ENCODE data around the gene NDUFAF4.
A peak's percentile ranks its signal among the peaks of the same experiment; 100 is the strongest.

The NDUFAF4 gene

GRCh38 chr6:96897396-96898240 lies at the start of gene NDUFAF4:
TSS of gene NDUFAF4 (minus strand) at chr6:96897891. CDS start at chr6:96897801, 90 bp downstream.
- peak within 1 kb of the TSS; percentile 90 to 95 for H3K27ac ChIP-seq
- peak within 1 kb of the TSS; percentile 95 for H3K4me3 ChIP-seq
- peak; percentile 84 for TF ChIP-seq CTCF (IDR thresholded peaks at IDR 0.05)
- DNase-seq (ENCODE audit: low spot score), result peak; percentile 97

DNA sequence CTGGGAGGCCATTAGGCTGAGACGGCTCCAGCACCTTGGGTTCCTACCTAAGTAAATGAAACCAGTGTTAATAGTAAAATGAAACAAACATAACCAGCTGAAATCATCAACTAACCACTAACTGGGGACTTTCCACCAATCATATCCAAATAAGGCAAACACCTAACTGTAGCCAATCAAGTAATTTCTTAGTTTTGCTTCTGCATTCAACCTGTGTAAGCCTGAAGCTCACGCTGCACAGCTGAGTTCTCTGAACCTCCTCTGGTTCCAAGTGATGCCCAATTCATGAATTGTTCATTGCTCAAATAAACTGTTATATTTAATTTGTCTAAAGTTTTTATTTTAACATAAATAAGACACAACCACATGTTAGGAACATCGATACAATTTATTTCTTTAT lies 49.4 kb upstream of the NDUFAF4 start:
- TF ChIP-seq CTCF (IDR thresholded peaks at IDR 0.05), result no peak
- no peak for DNase-seq (ENCODE audit: low spot score)
- Histone ChIP-seq H3K27ac (no peak overlapping the region), H3K4me3 (no peak overlapping the region)

- no peak for DNase-seq (ENCODE audit: low spot score)
- Histone ChIP-seq H3K27ac (no peak overlapping the region), H3K4me3 (no peak overlapping the region)
- no peak for TF ChIP-seq CTCF (IDR thresholded peaks at IDR 0.05)
These were observed 46.0 kb upstream of the NDUFAF4 start for GRCh38 chr6:96943555-96944215.

DNA sequence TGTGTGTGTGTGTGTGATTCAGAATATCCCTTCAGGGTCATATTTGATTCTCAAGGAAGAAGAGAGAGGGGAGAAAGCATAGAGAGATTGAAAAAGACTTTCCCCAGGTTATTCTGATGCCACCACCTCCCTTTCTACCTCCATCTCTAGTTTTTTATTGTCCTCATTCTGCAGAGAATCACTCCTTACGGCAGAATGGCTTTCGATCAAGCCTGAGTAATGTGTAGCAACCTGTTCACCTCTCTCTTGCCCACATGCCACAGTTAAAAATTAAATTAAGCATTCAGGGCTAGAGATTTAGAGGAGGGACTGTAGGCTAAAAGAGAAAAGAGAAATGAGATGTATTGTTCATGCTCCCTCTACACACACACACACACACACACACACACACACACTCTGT lies 45.0 kb upstream of the NDUFAF4 start:
- no peak for DNase-seq (ENCODE audit: low spot score)
- TF ChIP-seq CTCF (IDR thresholded peaks at IDR 0.05), result no peak
- H3K27ac ChIP-seq, result no peak overlapping the region
- H3K4me3 ChIP-seq, result no peak overlapping the region

DNA sequence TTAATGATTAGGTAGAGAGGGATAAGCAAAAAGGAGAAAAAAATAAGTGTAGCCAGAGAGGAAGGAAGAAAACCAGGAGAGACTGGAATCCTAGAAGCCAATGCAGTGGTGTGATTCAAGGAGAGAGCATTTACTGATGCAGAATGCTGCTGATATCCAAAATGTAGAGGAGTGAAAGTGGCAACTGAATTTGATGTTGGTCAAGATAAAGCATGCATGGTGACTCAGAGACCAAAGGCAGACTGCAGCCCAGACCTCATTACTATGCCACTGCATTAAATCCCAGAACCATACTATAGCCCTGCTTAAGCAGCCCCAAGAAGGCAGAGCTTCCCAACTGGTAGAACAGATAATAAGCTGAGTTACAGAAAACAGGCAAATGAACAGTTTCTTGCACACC lies 42.6 kb upstream of the NDUFAF4 start:
- no peak for DNase-seq (ENCODE audit: low spot score)
- Histone ChIP-seq H3K27ac (no peak overlapping the region), H3K4me3 (no peak overlapping the region)
- no peak for TF ChIP-seq CTCF (IDR thresholded peaks at IDR 0.05)

DNA sequence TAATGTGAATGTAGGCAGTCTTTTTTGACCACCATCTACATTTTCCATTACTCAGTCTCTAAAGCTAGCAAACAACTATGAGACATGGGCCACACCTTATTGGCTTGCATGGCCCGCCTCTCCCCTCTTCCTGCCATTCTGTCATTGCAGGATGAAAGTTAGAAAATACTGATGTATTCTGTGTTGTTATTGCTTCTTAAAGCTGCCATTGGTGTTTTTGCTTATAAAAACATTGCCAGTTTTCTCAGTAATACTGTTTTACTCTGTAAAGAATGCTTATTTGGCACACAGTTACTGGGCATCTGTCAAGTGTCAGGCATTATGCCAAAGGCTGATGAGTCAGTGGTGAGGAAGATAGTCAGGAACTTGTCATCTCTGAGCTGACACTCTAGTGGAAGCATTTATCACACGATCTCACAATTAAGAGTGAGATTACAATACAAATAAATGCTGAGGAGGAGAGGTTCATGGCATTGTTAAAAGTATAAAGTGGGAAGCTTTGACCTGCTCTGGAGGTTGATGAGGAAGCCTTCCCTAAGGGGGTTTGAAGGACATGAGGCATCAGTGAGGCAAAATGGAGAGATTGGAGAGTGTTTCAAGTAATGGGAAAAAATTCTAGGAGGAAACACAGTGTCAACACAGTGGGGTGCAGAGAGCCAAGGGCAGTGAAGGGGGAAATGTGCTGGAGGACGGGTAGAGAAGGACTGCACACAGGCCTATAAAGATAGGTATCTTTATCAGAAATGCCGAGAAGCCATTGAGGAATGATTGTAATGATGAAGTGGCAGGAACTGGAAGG lies 41.5 kb upstream of the NDUFAF4 start:
- TF ChIP-seq CTCF (IDR thresholded peaks at IDR 0.05), result no peak
- Histone ChIP-seq H3K27ac (no peak overlapping the region), H3K4me3 (no peak overlapping the region)
- no peak for DNase-seq (ENCODE audit: low spot score)

Measured in coronary artery (tissue), 2 donors.